HCT116 (cell line): ENCODE measurements around the gene HBP1. TPM values are rescaled to one million over a fixed set of nuclear protein-coding genes. Genes with fewer than 3 reads are reported as not detected.

Source experiments
- ATAC-seq: fragments of 200-7000 bp; cut with Tn5 transposase; 2 replicates; pipeline ENCODE4 v1.9.1; 2020; ENCODE audit warnings: mild to moderate bottlenecking, moderate library complexity
- BruUV-seq: library from RNA; stranded (reverse); fragments of 400-500 nt; replicated peaks from 2 replicates; lab custom pipeline; 2021; lab: Mats Ljungman, UMichigan
- CTCF ChIA-PET: fragments of 300-600 bp; sonication (Branson Sonifier 250); formaldehyde crosslinking; loops from one replicate; lab custom pipeline; 2021; ENCODE audit warnings: antibody characterized with exemption; lab: Charles Lee
- POLR2A ChIA-PET: fragments of 300-600, 350-600 bp; sonication (Branson Sonifier 250); formaldehyde crosslinking; loops from one replicate; lab custom pipeline; 2021; ENCODE audit warnings: antibody characterized with exemption; lab: Charles Lee
- RAD21 ChIA-PET, 2 experiments: fragments of 300-600 bp; sonication (Branson Sonifier 250); formaldehyde crosslinking; loops; one replicate each; lab custom pipeline; 2023; ENCODE audit warnings: low total read pairs in 2 of 2; ENCODE audit not compliant: uncharacterized antibody in 2 of 2, unreplicated experiment in 2 of 2, low non-redundant PET in 1 of 2; lab: Charles Lee
- DNase-seq: peaks from one replicate; pipeline ENCODE4 v3.0.0-alpha.2; 2010; ENCODE audit warnings: low read depth, low spot score
- H2AFZ ChIP-seq: fragments of 200-600 bp; shearing (Covaris generic), sonication (generic); 2 replicates; pipeline ENCODE4 v1.6.1; 2017; ENCODE audit warnings: low read depth, mixed run types, mixed read lengths, antibody characterized with exemption, low read length; ENCODE audit not compliant: poor library complexity, severe bottlenecking
- H3K27ac ChIP-seq: 2 replicates; pipeline ENCODE4 v1.5.1; 2012; ENCODE audit warnings: low read depth, low read length
- H3K27me3 ChIP-seq: fragments of 200-600 bp; sonication (generic); 2 replicates; pipeline ENCODE4 v1.6.1; 2016; ENCODE audit warnings: mixed run types, low read length, mixed read lengths; ENCODE audit not compliant: insufficient read depth
- H3K36me3 ChIP-seq, 2 experiments: fragments of 200-500 bp in 1 of 2; fragments of 200-600 bp in 1 of 2; sonication (Bioruptor generic) in 1 of 2; sonication (generic) in 1 of 2; 2 replicates each; pipeline versions ENCODE4 v1.5.1 to v1.6.1; 2014 to 2016; ENCODE audit warnings: low read length in 2 of 2, inconsistent platforms in 1 of 2, mixed read lengths in 1 of 2, mixed run types in 1 of 2; ENCODE audit not compliant: insufficient read depth in 2 of 2, control insufficient read depth in 1 of 2
- H3K4me1 ChIP-seq, 2 experiments: fragments of 200-600 bp in 1 of 2; sonication (generic) in 1 of 2; 2 replicates each; pipeline versions ENCODE4 v1.5.1 to v1.6.1; 2012 to 2017; ENCODE audit warnings: low read length in 2 of 2, inconsistent platforms in 1 of 2, mild to moderate bottlenecking in 1 of 2, mixed read lengths in 1 of 2, mixed run types in 1 of 2, moderate library complexity in 1 of 2; ENCODE audit not compliant: insufficient read depth in 2 of 2, control insufficient read depth in 1 of 2
- H3K4me2 ChIP-seq: fragments of 200-600 bp; sonication (generic); 2 replicates; pipeline ENCODE4 v1.6.1; 2017; ENCODE audit warnings: mixed run types, low read length, mixed read lengths
- H3K4me3 ChIP-seq, 2 experiments: fragments of 200-600 bp in 1 of 2; sonication (generic) in 1 of 2; replicated peaks in 1 of 2; 2 replicates each; pipeline ENCODE4 v1.5.1; 2011 to 2016; ENCODE audit warnings: low read length in 2 of 2, control low read depth in 1 of 2, low read depth in 1 of 2, mild to moderate bottlenecking in 1 of 2, mixed read lengths in 1 of 2, mixed run types in 1 of 2
- H3K79me2 ChIP-seq: fragments of 200-600 bp; sonication (generic); 2 replicates; pipeline ENCODE4 v1.6.1; 2017; ENCODE audit warnings: mild to moderate bottlenecking, mixed run types, low read length, moderate library complexity, mixed read lengths; ENCODE audit not compliant: insufficient read depth
- H3K9ac ChIP-seq: fragments of 200-600 bp; sonication (generic); 2 replicates; pipeline ENCODE4 v1.6.1; 2016; ENCODE audit warnings: low read length, mixed read lengths
- H3K9me2 ChIP-seq: fragments of 200-600 bp; sonication (generic), shearing (Covaris generic); 2 replicates; pipeline ENCODE4 v1.6.1; 2017; ENCODE audit warnings: mixed run types, mild to moderate bottlenecking, moderate library complexity; ENCODE audit not compliant: insufficient read depth
- H3K9me3 ChIP-seq, 2 experiments: fragments of 200-500 bp in 1 of 2; fragments of 200-600 bp in 1 of 2; sonication (Bioruptor generic) in 1 of 2; sonication (generic) in 1 of 2; 2 replicates each; pipeline ENCODE4 v1.6.1; 2014 to 2017; ENCODE audit warnings: low read length in 2 of 2, mixed read lengths in 2 of 2, inconsistent platforms in 1 of 2, low read depth in 1 of 2, mild to moderate bottlenecking in 1 of 2, mixed run types in 1 of 2, moderate library complexity in 1 of 2; ENCODE audit not compliant: control insufficient read depth in 1 of 2, insufficient read depth in 1 of 2
- H4K20me1 ChIP-seq: fragments of 200-600 bp; sonication (generic), shearing (Covaris generic); 2 replicates; pipeline ENCODE4 v1.6.1; 2017; ENCODE audit warnings: mixed run types, mild to moderate bottlenecking, moderate library complexity; ENCODE audit not compliant: insufficient read depth
- ATF3 ChIP-seq: IDR thresholded peaks from 2 replicates; pipeline ENCODE4 v1.6.1; 2012
- CBX3 ChIP-seq: IDR thresholded peaks from 2 replicates; pipeline ENCODE4 v1.6.1; 2012; ENCODE audit warnings: low read depth
- CEBPB ChIP-seq: IDR thresholded peaks from 2 replicates; pipeline ENCODE4 v1.6.1; 2012; ENCODE audit warnings: low read depth
- EGR1 ChIP-seq: IDR thresholded peaks from 2 replicates; pipeline ENCODE4 v1.6.1; 2012; ENCODE audit warnings: low read depth
- ELF1 ChIP-seq: IDR thresholded peaks from 2 replicates; pipeline ENCODE4 v1.6.1; 2012; ENCODE audit warnings: low read depth, borderline replicate concordance
- EZH2 ChIP-seq: fragments of 200-600 bp; sonication (generic); IDR thresholded peaks from 2 replicates; pipeline ENCODE4 v1.6.1; 2017; ENCODE audit warnings: antibody characterized with exemption, mixed run types
- EZH2phosphoT487 ChIP-seq: fragments of 200-600 bp; IDR thresholded peaks from 2 replicates; pipeline ENCODE4 v1.6.1; 2018; ENCODE audit warnings: antibody characterized with exemption, borderline replicate concordance
- FOSL1 ChIP-seq: IDR thresholded peaks from 2 replicates; pipeline ENCODE4 v1.6.1; 2012; ENCODE audit warnings: low read depth
- JUND ChIP-seq: IDR thresholded peaks from 2 replicates; pipeline ENCODE4 v1.6.1; 2012
- POLR2A ChIP-seq: IDR thresholded peaks from 2 replicates; pipeline ENCODE4 v1.7.0; 2011; ENCODE audit warnings: borderline replicate concordance; ENCODE audit not compliant: insufficient read depth, insufficient read length; ENCODE audit errors: extremely low read depth
- POLR2AphosphoS5 ChIP-seq: IDR thresholded peaks from 2 replicates; pipeline ENCODE4 v1.6.1; 2011; ENCODE audit warnings: mild to moderate bottlenecking, low read depth, low read length, moderate library complexity
- RAD21 ChIP-seq: IDR thresholded peaks from 2 replicates; pipeline ENCODE4 v1.6.1; 2012; ENCODE audit warnings: low read depth, mild to moderate bottlenecking
- SIN3A ChIP-seq: IDR thresholded peaks from 2 replicates; pipeline ENCODE4 v1.6.1; 2012; ENCODE audit warnings: low read depth
- SP1 ChIP-seq: IDR thresholded peaks from 2 replicates; pipeline ENCODE4 v1.6.1; 2012; ENCODE audit warnings: low read depth
- SRF ChIP-seq: IDR thresholded peaks from 2 replicates; pipeline ENCODE4 v1.6.1; 2012; ENCODE audit warnings: low read depth
- ZFX ChIP-seq: fragments of 450-650 bp; IDR thresholded peaks from 2 replicates; pipeline ENCODE4 v1.6.1; 2017
- ZNF274 ChIP-seq: fragments of 200-500 bp; sonication (Bioruptor generic); IDR thresholded peaks from 2 replicates; pipeline ENCODE4 v1.6.1; 2014; ENCODE audit warnings: mild to moderate bottlenecking, low read depth, low read length, inconsistent platforms
- intact Hi-C: fragments of 100-400 bp; cut with micrococcal nuclease; formaldehyde crosslinking; loops from 2 replicates; pipeline ENCODE4 v1.10.0; 2022
- total RNA-seq: library from RNA; stranded (reverse); gene quantifications from one replicate; pipeline ENCODE4 v1.2.1, GENCODE V29; 2021; ENCODE audit not compliant: unreplicated experiment
- TF ChIP-seq, protein P1 (sequence below): IDR thresholded peaks from 2 replicates; pipeline ENCODE4 v1.6.1; 2011; ENCODE audit warnings: mild to moderate bottlenecking, low read length, moderate library complexity; ENCODE audit not compliant: insufficient replicate concordance; ENCODE audit errors: extremely low read depth
- TF ChIP-seq, protein P2 (sequence below): IDR thresholded peaks from 2 replicates; pipeline ENCODE4 v1.6.1; 2012

Gene HBP1
- total RNA-seq, 1 experiment from 2014 or later = 24.3 TPM

DNA sequence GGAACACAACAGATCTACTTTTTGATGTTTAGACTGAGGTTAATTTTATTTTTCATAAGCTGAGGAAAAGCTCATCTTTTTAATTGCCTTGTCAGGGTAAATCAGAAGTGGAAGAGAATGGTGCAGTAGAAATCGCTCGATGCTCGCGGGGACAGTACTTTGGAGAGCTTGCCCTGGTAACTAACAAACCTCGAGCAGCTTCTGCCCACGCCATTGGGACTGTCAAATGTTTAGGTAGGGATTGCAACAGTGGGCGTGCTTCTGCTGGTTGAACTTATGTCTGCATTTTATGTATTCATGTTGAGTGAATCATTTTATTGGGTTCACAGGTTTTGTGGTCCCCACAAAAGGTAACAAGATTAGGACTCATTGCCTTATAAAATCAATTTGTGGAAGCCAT, 11.7 kb upstream of the HBP1 start:
- no peaks in the 10 kb centered on the region for H4K20me1 ChIP-seq
- RAD21 ChIA-PET = no interaction called here
- CTCF ChIA-PET = interaction anchor here (1.3 kb wide), 1 partner anchor 10 kb away, joined by 4 read pairs; no protein-coding TSS in a partner anchor

DNA sequence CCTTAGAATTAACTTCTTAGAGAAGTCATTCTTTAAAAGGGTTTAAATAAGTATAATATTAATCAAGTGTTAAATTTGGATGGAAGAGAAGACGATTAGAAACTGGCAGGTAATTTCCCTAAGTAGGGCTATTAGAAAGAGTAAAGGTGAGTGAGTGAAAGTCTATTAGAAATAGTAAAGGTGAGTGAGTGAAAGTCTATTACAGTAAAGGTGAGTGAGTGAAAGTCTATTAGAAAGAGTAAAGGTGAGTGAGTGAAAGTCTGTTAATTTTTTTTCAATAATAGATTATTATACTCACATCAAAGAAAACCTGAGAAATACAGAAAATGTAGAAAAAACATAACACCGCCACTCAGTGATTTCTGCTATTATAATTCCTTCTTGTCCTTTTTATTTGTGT, 10.8 kb upstream of the HBP1 start:
- Histone ChIP-seq H3K4me3 (no peak overlapping the region), H3K4me1 (no peaks in the 10 kb centered on the region), H3K9ac (no peak overlapping the region), H3K36me3 (no peaks in the 10 kb centered on the region), H3K27me3 (no peaks in the 10 kb centered on the region), H3K9me3 (no peaks in the 10 kb centered on the region), H3K4me2 (no peak overlapping the region), H4K20me1 (no peaks in the 10 kb centered on the region), H3K9me2 (no peaks in the 10 kb centered on the region), H3K79me2 (no peaks in the 10 kb centered on the region), H2AFZ (no peak overlapping the region), H3K27ac (no peak overlapping the region)
- ATAC-seq (no peak), DNase-seq (no peak)
- ChIA-PET CTCF (no interaction called here), RAD21 (no interaction called here), POLR2A (no interaction called here)
- no TSS peak for BruUV-seq
- intact Hi-C loops = no loop called here
- TF ChIP-seq ELF1 = no peak
- no peak for TF ChIP-seq EGR1
- TF ChIP-seq, protein P1, sequence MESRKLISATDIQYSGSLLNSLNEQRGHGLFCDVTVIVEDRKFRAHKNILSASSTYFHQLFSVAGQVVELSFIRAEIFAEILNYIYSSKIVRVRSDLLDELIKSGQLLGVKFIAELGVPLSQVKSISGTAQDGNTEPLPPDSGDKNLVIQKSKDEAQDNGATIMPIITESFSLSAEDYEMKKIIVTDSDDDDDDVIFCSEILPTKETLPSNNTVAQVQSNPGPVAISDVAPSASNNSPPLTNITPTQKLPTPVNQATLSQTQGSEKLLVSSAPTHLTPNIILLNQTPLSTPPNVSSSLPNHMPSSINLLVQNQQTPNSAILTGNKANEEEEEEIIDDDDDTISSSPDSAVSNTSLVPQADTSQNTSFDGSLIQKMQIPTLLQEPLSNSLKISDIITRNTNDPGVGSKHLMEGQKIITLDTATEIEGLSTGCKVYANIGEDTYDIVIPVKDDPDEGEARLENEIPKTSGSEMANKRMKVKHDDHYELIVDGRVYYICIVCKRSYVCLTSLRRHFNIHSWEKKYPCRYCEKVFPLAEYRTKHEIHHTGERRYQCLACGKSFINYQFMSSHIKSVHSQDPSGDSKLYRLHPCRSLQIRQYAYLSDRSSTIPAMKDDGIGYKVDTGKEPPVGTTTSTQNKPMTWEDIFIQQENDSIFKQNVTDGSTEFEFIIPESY = no peak
- TF ChIP-seq CEBPB = no peak
- TF ChIP-seq ZFX = no peak
- TF ChIP-seq JUND = no peak
- TF ChIP-seq EZH2 = no peak
- no peak for TF ChIP-seq EZH2phosphoT487
- no peak for TF ChIP-seq SRF
- TF ChIP-seq RAD21 = no peak
- TF ChIP-seq SP1 = no peak
- TF ChIP-seq SIN3A = no peak
- TF ChIP-seq FOSL1 = no peak
- TF ChIP-seq POLR2AphosphoS5 = no peak
- no peak for TF ChIP-seq ZNF274
- TF ChIP-seq, protein P2, sequence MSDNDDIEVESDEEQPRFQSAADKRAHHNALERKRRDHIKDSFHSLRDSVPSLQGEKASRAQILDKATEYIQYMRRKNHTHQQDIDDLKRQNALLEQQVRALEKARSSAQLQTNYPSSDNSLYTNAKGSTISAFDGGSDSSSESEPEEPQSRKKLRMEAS = no peak

More for the DNA sequence above, 11.7 kb upstream of the HBP1 start:
- Histone ChIP-seq H3K79me2 (no peaks in the 10 kb centered on the region), H3K36me3 (no peaks in the 10 kb centered on the region), H3K4me2 (no peak overlapping the region), H3K4me3 (no peak overlapping the region), H3K4me1 (peaks cover 0 to 1% of the 10 kb centered on the region in 2 experiments; a peak in 1 of 4 replicates), H3K9ac (no peak overlapping the region), H3K9me2 (no peaks in the 10 kb centered on the region), H3K27me3 (no peaks in the 10 kb centered on the region), H2AFZ (no peak overlapping the region), H3K27ac (no peak overlapping the region), H3K9me3 (no peaks in the 10 kb centered on the region)
- no TSS peak for BruUV-seq
- intact Hi-C loops = no loop called here
- DNase-seq (no peak), ATAC-seq (no peak)
- POLR2A ChIA-PET = no interaction called here
- TF ChIP-seq CBX3 (no peak), RAD21 (no peak), SRF (no peak), EZH2 (no peak), ATF3 (no peak), POLR2A (no peak), FOSL1 (no peak)
